ENCODE measurements around the gene TSPAN4.

The TSPAN4 gene, protein sequence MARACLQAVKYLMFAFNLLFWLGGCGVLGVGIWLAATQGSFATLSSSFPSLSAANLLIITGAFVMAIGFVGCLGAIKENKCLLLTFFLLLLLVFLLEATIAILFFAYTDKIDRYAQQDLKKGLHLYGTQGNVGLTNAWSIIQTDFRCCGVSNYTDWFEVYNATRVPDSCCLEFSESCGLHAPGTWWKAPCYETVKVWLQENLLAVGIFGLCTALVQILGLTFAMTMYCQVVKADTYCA

DNA sequence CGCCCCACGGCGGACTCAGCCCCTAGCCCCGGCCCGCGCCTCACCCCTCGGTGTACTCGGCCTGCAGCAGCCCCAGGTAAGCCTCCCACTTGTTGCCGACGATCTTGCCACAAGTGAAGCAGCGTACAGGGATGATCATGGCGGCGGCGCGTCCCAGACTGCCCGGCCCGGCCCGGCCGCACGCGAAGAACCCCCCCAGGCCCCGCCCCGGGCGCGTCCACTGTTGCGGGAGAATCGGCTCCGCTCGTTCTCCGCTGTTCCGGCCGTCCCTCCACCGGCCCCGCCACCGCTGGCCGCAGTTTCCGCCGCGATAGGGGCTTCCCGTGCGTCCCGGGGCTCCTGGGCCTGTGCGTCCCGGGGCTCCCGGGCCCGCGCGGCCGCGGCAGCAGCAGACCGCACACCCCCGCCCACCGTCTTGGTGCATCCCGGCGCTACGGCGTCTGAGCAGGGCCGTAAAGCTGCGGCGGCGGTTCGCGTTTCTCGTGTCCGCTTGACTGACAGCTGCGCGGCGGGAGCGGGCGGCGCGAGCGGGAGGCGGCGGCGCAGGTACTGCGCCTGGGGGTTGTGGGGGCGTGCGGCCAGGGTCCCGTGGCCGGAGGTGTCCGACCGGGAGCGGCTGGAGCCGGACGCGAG is at the start of gene TSPAN4, which contains the start of gene POLR2L:
Gene TSPAN4, plus strand, starts transcription at position 483 of the 633 bp plus-strand sequence. CDS start 7,453 bp downstream, outside the sequence.
Gene POLR2L, minus strand, starts transcription at position 160 of the 633 bp plus-strand sequence. Its CDS starts 21 bp downstream, at position 139.
- ChIA-PET POLR2A (interaction anchor here (0.8 to 7.7 kb wide), 6 partner anchors 11 to 46 kb away, joined by 4 to 109 read pairs (median 6); partner anchors contain the start of genes CD151, CRACR2B, PNPLA2 and RPLP2), CTCF (interaction anchor here (1.3 kb wide), 2 partner anchors 133 to 209 kb away, joined by 3 to 4 read pairs; no protein-coding TSS in a partner anchor)
- peak within 1 kb of the TSS; percentile 86 for H3K4me3 ChIP-seq (ENCODE audit: low read depth, low read length)
- DNase-seq (ENCODE audit: low read depth, low spot score) = no peak
- TF ChIP-seq, protein P1, sequence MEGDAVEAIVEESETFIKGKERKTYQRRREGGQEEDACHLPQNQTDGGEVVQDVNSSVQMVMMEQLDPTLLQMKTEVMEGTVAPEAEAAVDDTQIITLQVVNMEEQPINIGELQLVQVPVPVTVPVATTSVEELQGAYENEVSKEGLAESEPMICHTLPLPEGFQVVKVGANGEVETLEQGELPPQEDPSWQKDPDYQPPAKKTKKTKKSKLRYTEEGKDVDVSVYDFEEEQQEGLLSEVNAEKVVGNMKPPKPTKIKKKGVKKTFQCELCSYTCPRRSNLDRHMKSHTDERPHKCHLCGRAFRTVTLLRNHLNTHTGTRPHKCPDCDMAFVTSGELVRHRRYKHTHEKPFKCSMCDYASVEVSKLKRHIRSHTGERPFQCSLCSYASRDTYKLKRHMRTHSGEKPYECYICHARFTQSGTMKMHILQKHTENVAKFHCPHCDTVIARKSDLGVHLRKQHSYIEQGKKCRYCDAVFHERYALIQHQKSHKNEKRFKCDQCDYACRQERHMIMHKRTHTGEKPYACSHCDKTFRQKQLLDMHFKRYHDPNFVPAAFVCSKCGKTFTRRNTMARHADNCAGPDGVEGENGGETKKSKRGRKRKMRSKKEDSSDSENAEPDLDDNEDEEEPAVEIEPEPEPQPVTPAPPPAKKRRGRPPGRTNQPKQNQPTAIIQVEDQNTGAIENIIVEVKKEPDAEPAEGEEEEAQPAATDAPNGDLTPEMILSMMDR (IDR thresholded peaks at IDR 0.05; ENCODE audit: insufficient read depth, low read length, missing control alignments) = no peak

DNA sequence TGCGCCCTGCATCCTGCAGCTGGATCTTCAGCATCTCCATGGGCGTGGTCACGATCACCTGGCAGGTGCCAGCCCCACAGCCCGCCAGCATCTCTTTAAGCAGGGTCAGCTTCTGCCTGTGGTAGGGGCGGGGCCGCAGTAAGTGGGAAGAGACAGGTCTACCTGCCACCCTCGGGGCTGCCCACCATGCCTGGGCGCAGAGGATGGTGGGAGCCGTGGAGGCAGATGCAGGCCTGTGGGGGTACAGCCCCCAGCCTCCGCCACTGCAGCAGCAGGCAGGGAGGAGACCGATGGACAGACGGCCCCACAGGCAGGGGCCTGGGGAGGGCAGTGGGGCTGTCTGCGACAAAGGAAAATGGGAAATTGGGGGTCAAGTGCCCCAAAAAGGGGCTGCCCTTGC is 49.8 kb upstream of the TSPAN4 start:
- POLR2A ChIA-PET = no interaction called here
- TF ChIP-seq, protein P1 (IDR thresholded peaks at IDR 0.05; ENCODE audit: insufficient read depth, low read length, missing control alignments) = no peak
- CTCF ChIA-PET = interaction anchor here (2.4 kb wide), 1 partner anchor 8 kb away, joined by 13 read pairs; no protein-coding TSS in a partner anchor
- no peak for DNase-seq (ENCODE audit: low read depth, low spot score)
- H3K4me3 ChIP-seq (ENCODE audit: low read depth, low read length) = no peak overlapping the region

DNA sequence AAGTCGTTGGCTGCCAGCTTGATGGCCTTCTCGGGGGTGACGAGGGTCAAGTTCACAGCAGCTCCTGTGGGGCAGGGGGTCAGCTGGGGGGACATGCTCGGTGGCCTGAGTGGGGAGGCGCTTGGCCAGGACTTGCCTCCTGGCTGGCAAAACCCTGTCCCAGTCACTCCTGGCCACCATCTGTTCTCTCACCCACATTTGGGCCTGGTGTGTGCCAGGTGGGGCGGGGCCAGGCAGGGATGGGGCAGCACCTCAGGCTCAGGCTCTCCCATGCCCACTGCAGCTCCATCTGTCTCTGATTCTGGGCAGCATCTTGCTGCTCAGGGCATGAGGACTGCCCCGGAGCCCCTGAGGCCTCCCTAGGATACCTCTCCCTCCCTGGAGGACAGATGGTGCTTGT is 49.1 kb upstream of the TSPAN4 start:
- CTCF ChIA-PET = interaction anchor here (2.4 kb wide), 1 partner anchor 9 kb away, joined by 13 read pairs; no protein-coding TSS in a partner anchor
- H3K4me3 ChIP-seq (ENCODE audit: low read depth, low read length) = no peak overlapping the region
- TF ChIP-seq, protein P1 (IDR thresholded peaks at IDR 0.05; ENCODE audit: insufficient read depth, low read length, missing control alignments) = no peak
- no peak for DNase-seq (ENCODE audit: low read depth, low spot score)
- POLR2A ChIA-PET = interaction anchor here (1.4 kb wide), 1 partner anchor 9 kb away, joined by 3 read pairs; no protein-coding TSS in a partner anchor

DNA sequence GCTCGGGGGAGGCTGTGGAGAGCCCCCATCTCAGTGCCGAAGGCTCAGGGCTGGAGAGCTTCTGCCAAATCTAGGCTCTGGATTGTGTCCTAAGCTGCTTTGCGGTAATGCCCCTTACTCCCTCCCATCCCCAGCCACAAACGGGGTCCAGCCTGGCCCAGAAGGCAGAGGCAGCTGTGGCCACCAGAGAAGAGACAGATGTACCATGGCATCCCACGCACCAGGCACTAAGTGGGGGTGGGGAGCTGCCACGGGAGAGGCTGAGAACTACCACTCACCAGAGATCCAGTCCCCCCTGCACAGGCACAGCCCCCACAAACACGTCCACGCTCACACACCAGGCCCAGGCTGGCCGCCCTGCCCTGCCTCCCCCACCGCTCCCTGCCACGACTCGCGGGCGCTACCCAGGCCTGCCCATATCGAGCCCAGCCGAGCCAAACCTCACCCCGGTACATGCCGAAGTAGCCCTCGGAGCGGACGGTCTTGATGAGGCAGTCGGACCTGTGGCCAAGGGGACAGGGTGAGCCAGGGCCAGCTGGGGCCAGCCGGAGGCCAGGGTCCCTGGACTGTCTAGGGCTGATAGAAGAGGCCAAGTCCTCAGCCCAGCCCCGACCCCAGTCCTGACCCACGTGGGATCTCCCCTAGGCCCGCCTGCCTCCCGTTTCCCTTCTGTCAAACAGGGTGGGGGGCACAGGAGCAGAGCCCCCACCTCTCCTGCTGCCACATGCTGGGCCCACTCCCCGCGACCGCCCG is 48.5 kb upstream of the TSPAN4 start:
- no peak overlapping the region for H3K4me3 ChIP-seq (ENCODE audit: low read depth, low read length)
- no peak for DNase-seq (ENCODE audit: low read depth, low spot score)
- ChIA-PET CTCF (interaction anchor here (2.4 kb wide), 1 partner anchor 10 kb away, joined by 13 read pairs; no protein-coding TSS in a partner anchor), POLR2A (interaction anchor here (1.4 to 2.8 kb wide), 2 partner anchors 9 to 17 kb away, joined by 3 to 10 read pairs; partner anchors contain the start of gene GATD1)
- TF ChIP-seq, protein P1 (IDR thresholded peaks at IDR 0.05; ENCODE audit: insufficient read depth, low read length, missing control alignments) = no peak

DNA sequence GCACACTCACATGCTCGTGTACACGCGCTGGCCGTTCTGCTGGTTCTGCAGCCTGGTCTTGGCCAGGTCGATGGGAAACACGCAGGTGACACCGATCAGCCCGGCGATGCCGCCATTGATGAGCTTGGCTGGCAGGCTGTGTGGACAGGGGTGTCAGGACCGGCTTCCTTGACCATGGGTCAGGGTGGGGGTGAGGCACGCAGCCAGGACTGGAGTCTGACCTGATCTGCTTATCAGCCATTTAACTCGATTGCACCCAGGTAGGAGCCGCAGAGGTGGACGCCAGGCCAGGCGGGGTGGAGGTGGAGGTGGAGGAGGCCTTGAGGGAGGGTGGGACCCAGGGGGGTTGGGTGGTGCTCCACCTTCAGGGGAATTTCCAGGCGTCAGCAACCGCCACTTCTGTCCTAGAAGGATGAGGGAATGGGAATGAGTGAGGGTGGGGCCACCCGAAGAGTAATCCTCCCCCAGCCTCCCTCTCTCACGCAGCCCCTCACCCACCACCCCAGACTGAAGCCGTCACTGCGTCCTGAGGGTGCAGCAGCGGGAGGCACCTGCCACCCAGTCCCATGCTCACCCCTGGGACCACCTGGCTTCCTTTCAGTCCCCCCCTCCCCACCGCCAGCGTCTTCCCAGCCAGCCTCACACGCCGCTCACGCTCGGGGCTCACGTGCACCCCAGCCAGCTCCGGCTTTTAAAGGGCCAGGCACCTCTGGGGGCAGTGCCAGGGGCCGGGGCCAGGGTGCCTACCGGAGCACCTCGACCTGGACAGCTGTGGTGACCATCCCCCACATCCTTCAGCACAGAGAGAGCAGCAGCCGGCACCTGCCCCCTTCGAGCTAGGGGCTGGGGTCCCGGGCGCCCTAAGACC is 47.7 kb upstream of the TSPAN4 start:
- peak overlapping the region; percentile 81 for H3K4me3 ChIP-seq (ENCODE audit: low read depth, low read length)
- ChIA-PET CTCF (interaction anchor here (0.6 to 1.4 kb wide), 2 partner anchors 11 kb away, joined by 4 to 6 read pairs; no protein-coding TSS in a partner anchor), POLR2A (interaction anchor here (1.2 to 2.8 kb wide), 5 partner anchors 9 to 24 kb away, joined by 4 to 11 read pairs (median 6); partner anchors contain the start of genes GATD1 and PNPLA2)
- TF ChIP-seq, protein P1 (IDR thresholded peaks at IDR 0.05; ENCODE audit: insufficient read depth, low read length, missing control alignments) = no peak
- no peak for DNase-seq (ENCODE audit: low read depth, low spot score)

Data from AG04449 (cell line).